IMR-90 (cell line): ENCODE measurements around the gene RFPL2. TPM values are rescaled to one million over a fixed set of nuclear protein-coding genes. Genes with fewer than 3 reads are reported as not detected.

ENCODE experiments used
- ATAC-seq: fragments of 200-7000 bp; cut with Tn5 transposase; 2 replicates; pipeline ENCODE4 v1.9.1; 2020; ENCODE audit warnings: low read depth, mild to moderate bottlenecking, moderate library complexity
- BruUV-seq: library from RNA; stranded (reverse); fragments of 400-500 nt; replicated peaks from 2 replicates; lab custom pipeline; 2021; lab: Mats Ljungman, UMichigan
- CTCF ChIA-PET: fragments of 300-600 bp; formaldehyde crosslinking; extraction: SDS; loops from one replicate; lab custom pipeline; 2021; ENCODE audit warnings: antibody characterized with exemption; lab: Yijun Ruan, JAX
- POLR2A ChIA-PET: fragments of 300-600 bp; sonication (Branson Sonifier 250); formaldehyde crosslinking; loops from one replicate; lab custom pipeline; 2022; ENCODE audit warnings: antibody characterized with exemption; ENCODE audit not compliant: unreplicated experiment; lab: Charles Lee
- DNase-seq: peaks from one replicate; pipeline ENCODE4 v3.0.0; 2013
- H2AFZ ChIP-seq: replicated peaks from 2 replicates; pipeline ENCODE3; 2013; ENCODE audit warnings: low read length, mild to moderate bottlenecking; ENCODE audit not compliant: poor library complexity
- H2AK5ac ChIP-seq: 2 replicates; pipeline ENCODE4 v1.6.1; 2013; ENCODE audit warnings: low read depth, low read length, inconsistent platforms
- H2AK9ac ChIP-seq: replicated peaks from 2 replicates; pipeline ENCODE3; 2013; ENCODE audit warnings: mild to moderate bottlenecking, low read depth, low read length, moderate library complexity; ENCODE audit not compliant: poor library complexity
- H2BK120ac ChIP-seq: 2 replicates; pipeline ENCODE4 v1.6.1; 2013; ENCODE audit warnings: low read depth, low read length, inconsistent platforms
- H2BK15ac ChIP-seq: 3 replicates; pipeline ENCODE4 v1.6.1; 2013; ENCODE audit warnings: low read depth, low read length, inconsistent platforms
- H2BK20ac ChIP-seq: 2 replicates; pipeline ENCODE4 v1.6.1; 2013; ENCODE audit warnings: low read depth, mild to moderate bottlenecking, inconsistent platforms, low read length, moderate library complexity
- H2BK5ac ChIP-seq: 2 replicates; pipeline ENCODE4 v1.6.1; 2013; ENCODE audit warnings: mild to moderate bottlenecking, low read depth, low read length, inconsistent platforms; ENCODE audit not compliant: poor library complexity, severe bottlenecking
- H3K14ac ChIP-seq: replicated peaks from 2 replicates; pipeline ENCODE4 v1.6.1; 2013; ENCODE audit warnings: low read depth, low read length, inconsistent platforms
- H3K18ac ChIP-seq: 2 replicates; pipeline ENCODE4 v1.6.1; 2013; ENCODE audit warnings: low read depth, low read length, control low read depth
- H3K23ac ChIP-seq: 2 replicates; pipeline ENCODE4 v1.6.1; 2013; ENCODE audit warnings: low read depth, low read length, inconsistent platforms
- H3K27ac ChIP-seq: 2 replicates; pipeline ENCODE4 v1.5.1; 2013; ENCODE audit warnings: mild to moderate bottlenecking, control low read depth, low read length; ENCODE audit not compliant: insufficient read depth
- H3K27me3 ChIP-seq: 2 replicates; pipeline ENCODE4 v1.6.1; 2013; ENCODE audit warnings: low read length; ENCODE audit not compliant: control insufficient read depth, insufficient read depth
- H3K36me3 ChIP-seq: 2 replicates; pipeline ENCODE4 v1.6.1; 2013; ENCODE audit warnings: low read length, mixed read lengths; ENCODE audit not compliant: control insufficient read depth, insufficient read depth
- H3K4ac ChIP-seq: 2 replicates; pipeline ENCODE4 v1.6.1; 2013; ENCODE audit warnings: low read depth, low read length, inconsistent platforms
- H3K4me1 ChIP-seq: 2 replicates; pipeline ENCODE4 v1.6.1; 2013; ENCODE audit warnings: low read length, mixed read lengths; ENCODE audit not compliant: control insufficient read depth, insufficient read depth
- H3K4me2 ChIP-seq: 2 replicates; pipeline ENCODE4 v1.6.1; 2013; ENCODE audit warnings: low read depth, mild to moderate bottlenecking, control low read depth, low read length, moderate library complexity
- H3K4me3 ChIP-seq: 2 replicates; pipeline ENCODE4 v1.5.1; 2013; ENCODE audit warnings: low read depth, mild to moderate bottlenecking, control low read depth, low read length, moderate library complexity; ENCODE audit not compliant: insufficient read depth
- H3K56ac ChIP-seq: 2 replicates; pipeline ENCODE4 v1.6.1; 2013; ENCODE audit warnings: low read length, inconsistent platforms; ENCODE audit not compliant: insufficient read depth; ENCODE audit errors: extremely low read depth
- H3K79me1 ChIP-seq, 2 experiments: 2 replicates each; pipeline ENCODE4 v1.6.1; 2013; ENCODE audit warnings: low read length in 2 of 2, inconsistent platforms in 1 of 2, low read depth in 1 of 2
- H3K9ac ChIP-seq: 2 replicates; pipeline ENCODE4 v1.6.1; 2013; ENCODE audit warnings: low read depth, low read length, control low read depth
- H3K9me1 ChIP-seq: 2 replicates; pipeline ENCODE4 v1.6.1; 2013; ENCODE audit warnings: low read length, inconsistent platforms; ENCODE audit not compliant: insufficient read depth
- H3K9me3 ChIP-seq: 2 replicates; pipeline ENCODE4 v1.6.1; 2013; ENCODE audit warnings: low read length; ENCODE audit not compliant: control insufficient read depth, insufficient read depth
- H4K20me1 ChIP-seq: 2 replicates; pipeline ENCODE4 v1.6.1; 2013; ENCODE audit warnings: low read length, inconsistent platforms; ENCODE audit not compliant: insufficient read depth
- H4K5ac ChIP-seq: 2 replicates; pipeline ENCODE4 v1.6.1; 2013; ENCODE audit warnings: mild to moderate bottlenecking, low read depth, low read length, control low read depth
- H4K8ac ChIP-seq, 2 experiments: 2 replicates each; pipeline ENCODE4 v1.6.1; 2013; ENCODE audit warnings: low read depth in 2 of 2, low read length in 2 of 2, control low read depth in 1 of 2, inconsistent platforms in 1 of 2
- H4K91ac ChIP-seq: 2 replicates; pipeline ENCODE4 v1.6.1; 2013; ENCODE audit warnings: low read depth, low read length, inconsistent platforms; ENCODE audit not compliant: insufficient read depth
- CTCF ChIP-seq: conservative IDR thresholded peaks from 2 replicates; pipeline ENCODE4 v1.5.1; 2012; ENCODE audit warnings: mild to moderate bottlenecking, low read depth, low read length, improper control_type of control experiment
- MAFK ChIP-seq: IDR thresholded peaks from 2 replicates; pipeline ENCODE4 v1.6.1; 2012; ENCODE audit warnings: low read depth, low read length, improper control_type of control experiment
- RAD21 ChIP-seq: IDR thresholded peaks from 2 replicates; pipeline ENCODE4 v1.6.1; 2012; ENCODE audit warnings: low read length, improper control_type of control experiment
- SMC3 ChIP-seq: fragments of 150-350 bp; IDR thresholded peaks from 2 replicates; pipeline ENCODE4 v1.6.1; 2016; ENCODE audit warnings: low read depth, mild to moderate bottlenecking, antibody characterized with exemption, low read length, moderate library complexity
- WGBS, 2 experiments: methylation state at CpG; one replicate each; pipeline versions ENCODE4 v1.1.5 to v1.1.7; 2013; ENCODE audit warnings: missing lambda C conversion rate in 2 of 2; ENCODE audit not compliant: insufficient read length in 1 of 2; ENCODE audit errors: extremely low coverage in 2 of 2; 5-methylcytosine and 5-hydroxymethylcytosine counted together
- dilution Hi-C: fragments of 300-500 bp; cut with HindIII; formaldehyde crosslinking; loops from one replicate; pipeline ENCODE4 v1.14.3; 2018; ENCODE audit warnings: low sequenced_read_pairs; ENCODE audit not compliant: unreplicated experiment
- in situ Hi-C: fragments of 300-500 bp; cut with MboI; formaldehyde crosslinking; loops from 3 replicates; pipeline ENCODE4 v1.14.3; 2019; ENCODE audit warnings: low sequenced_read_pairs, inconsistent platforms, mixed read lengths
- intact Hi-C: fragments of 100-400 bp; cut with micrococcal nuclease; formaldehyde crosslinking; loops from 2 replicates; pipeline ENCODE4 v1.10.0; 2022
- polyA plus RNA-seq, 3 experiments: library from polyadenylated mRNA; depleted of rRNA; stranded (reverse); fragments of >200 nt; gene quantifications; 2 replicates each; pipeline ENCODE4 v1.2.3, GENCODE V29; 2012; ENCODE audit warnings: low replicate concordance in 1 of 3
- total RNA-seq: library from RNA; depleted of rRNA; stranded (reverse); fragments of >200 nt; gene quantifications from 2 replicates; pipeline ENCODE4 v1.2.3, GENCODE V29; 2012

The RFPL2 gene
- total and polyA plus RNA-seq, 2 of the 4 experiments (the other 2 are of a cell fraction), result not detected

GRCh38 chr22:32202539-32203180 lies 2.2 kb downstream of the RFPL2 start:
- no peak overlapping the region for H2AK5ac ChIP-seq
- H2BK20ac ChIP-seq, result no peak overlapping the region
- intact Hi-C loops (loop anchor here (1.0 kb wide), 1 partner anchor 271 kb away; no protein-coding TSS in a partner anchor), dilution Hi-C loops (no loop called here), in situ Hi-C loops (no loop called here)
- H4K5ac ChIP-seq, result no peak overlapping the region
- no peak overlapping the region for H3K27ac ChIP-seq
- no peak overlapping the region for H2BK5ac ChIP-seq
- no peak overlapping the region for H3K23ac ChIP-seq
- peaks cover 18% of the 10 kb centered on the region; the same call in 1 of the 2 replicates for H3K27me3 ChIP-seq
- peak; percentile 32; the same call in 1 of the 2 replicates for TF ChIP-seq RAD21
- peak; percentile 31 for TF ChIP-seq SMC3
- peak; percentile 41 for TF ChIP-seq CTCF
- TF ChIP-seq MAFK, result no peak
- H3K4me1 ChIP-seq, result no peaks in the 10 kb centered on the region
- H3K18ac ChIP-seq, result no peak overlapping the region
- no peaks in the 10 kb centered on the region for H4K20me1 ChIP-seq
- no CpG with 5 or more reads among the region's 29 CpGs for WGBS, 2 experiments
- no peak overlapping the region for H3K4me3 ChIP-seq
- H3K79me1 ChIP-seq, result no peaks in the 10 kb centered on the region
- no peaks in the 10 kb centered on the region for H3K9me3 ChIP-seq
- no peak overlapping the region for H2BK15ac ChIP-seq
- H3K9ac ChIP-seq, result no peak overlapping the region
- H2BK120ac ChIP-seq, result no peak overlapping the region
- H3K9me1 ChIP-seq, result no peaks in the 10 kb centered on the region
- no peak overlapping the region for H3K4me2 ChIP-seq
- ATAC-seq (peak; percentile 76), DNase-seq (peak; percentile 22)
- H4K91ac ChIP-seq, result no peak overlapping the region
- H3K4ac ChIP-seq, result no peak overlapping the region
- no peak overlapping the region for H4K8ac ChIP-seq
- no peak overlapping the region for H2AK9ac ChIP-seq
- no peaks in the 10 kb centered on the region for H3K36me3 ChIP-seq
- no TSS peak for BruUV-seq
- peak overlapping the region; percentile 43 for H2AFZ ChIP-seq
- H3K56ac ChIP-seq, result no peak overlapping the region
- POLR2A ChIA-PET, result interaction anchor here (0.6 kb wide), 1 partner anchor 1007 kb away, joined by 4 read pairs; no protein-coding TSS in a partner anchor
- CTCF ChIA-PET, result interaction anchor here (0.6 to 1.0 kb wide), 3 partner anchors 8 to 64 kb away, joined by 3 read pairs; no protein-coding TSS in a partner anchor
- no peak overlapping the region for H3K14ac ChIP-seq
